ENCODE results near the gene NRCAM. TPM values are rescaled to one million over a fixed set of nuclear protein-coding genes. Genes with fewer than 3 reads are reported as not detected.

Gene NRCAM
- total RNA-seq, 4 donors from 2014 or later = 0.85 to 4.1 (median 2.6) TPM

GRCh38 chr7:108292541-108292940 lies 163.7 kb downstream of the NRCAM start:
- no peak overlapping the region for H3K27ac ChIP-seq
- no peaks in the 10 kb centered on the region for H3K36me3 ChIP-seq
- no peaks in the 10 kb centered on the region for H3K27me3 ChIP-seq
- H3K4me1 ChIP-seq = no peaks in the 10 kb centered on the region
- DNase-seq = no peak
- TF ChIP-seq, protein P1, sequence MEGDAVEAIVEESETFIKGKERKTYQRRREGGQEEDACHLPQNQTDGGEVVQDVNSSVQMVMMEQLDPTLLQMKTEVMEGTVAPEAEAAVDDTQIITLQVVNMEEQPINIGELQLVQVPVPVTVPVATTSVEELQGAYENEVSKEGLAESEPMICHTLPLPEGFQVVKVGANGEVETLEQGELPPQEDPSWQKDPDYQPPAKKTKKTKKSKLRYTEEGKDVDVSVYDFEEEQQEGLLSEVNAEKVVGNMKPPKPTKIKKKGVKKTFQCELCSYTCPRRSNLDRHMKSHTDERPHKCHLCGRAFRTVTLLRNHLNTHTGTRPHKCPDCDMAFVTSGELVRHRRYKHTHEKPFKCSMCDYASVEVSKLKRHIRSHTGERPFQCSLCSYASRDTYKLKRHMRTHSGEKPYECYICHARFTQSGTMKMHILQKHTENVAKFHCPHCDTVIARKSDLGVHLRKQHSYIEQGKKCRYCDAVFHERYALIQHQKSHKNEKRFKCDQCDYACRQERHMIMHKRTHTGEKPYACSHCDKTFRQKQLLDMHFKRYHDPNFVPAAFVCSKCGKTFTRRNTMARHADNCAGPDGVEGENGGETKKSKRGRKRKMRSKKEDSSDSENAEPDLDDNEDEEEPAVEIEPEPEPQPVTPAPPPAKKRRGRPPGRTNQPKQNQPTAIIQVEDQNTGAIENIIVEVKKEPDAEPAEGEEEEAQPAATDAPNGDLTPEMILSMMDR (IDR thresholded peaks at IDR 0.05) = no peak
- TF ChIP-seq POLR2A (IDR thresholded peaks at IDR 0.05) = no peak
- H3K9me3 ChIP-seq = no peaks in the 10 kb centered on the region
- no peak overlapping the region for H3K4me3 ChIP-seq

- TF ChIP-seq, protein P1 (IDR thresholded peaks at IDR 0.05) = no peak
- TF ChIP-seq POLR2A (IDR thresholded peaks at IDR 0.05) = no peak
- no peaks in the 10 kb centered on the region for H3K9me3 ChIP-seq
These were observed 164.3 kb downstream of the NRCAM start for GRCh38 chr7:108291791-108292440.

GRCh38 chr7:108291152-108291508 lies 165.1 kb downstream of the NRCAM start:
- Histone ChIP-seq H3K4me3 (no peak overlapping the region), H3K4me1 (no peaks in the 10 kb centered on the region), H3K27me3 (no peaks in the 10 kb centered on the region), H3K9me3 (no peaks in the 10 kb centered on the region), H3K27ac (no peak overlapping the region), H3K36me3 (no peaks in the 10 kb centered on the region)
- no peak for TF ChIP-seq POLR2A (IDR thresholded peaks at IDR 0.05)
- TF ChIP-seq, protein P1 (IDR thresholded peaks at IDR 0.05) = no peak
- DNase-seq = no peak

More at GRCh38 chr7:108291791-108292440, 164.3 kb downstream of the NRCAM start:
- Histone ChIP-seq H3K4me1 (no peaks in the 10 kb centered on the region), H3K36me3 (no peaks in the 10 kb centered on the region), H3K4me3 (no peak overlapping the region), H3K27ac (no peak overlapping the region), H3K27me3 (no peaks in the 10 kb centered on the region)
- DNase-seq = no peak

- TF ChIP-seq, protein P1 (IDR thresholded peaks at IDR 0.05) = no peak
- no peak for TF ChIP-seq POLR2A (IDR thresholded peaks at IDR 0.05)
- no peak overlapping the region for H3K4me3 ChIP-seq
These were observed 165.6 kb downstream of the NRCAM start for GRCh38 chr7:108290459-108291151.

DNA sequence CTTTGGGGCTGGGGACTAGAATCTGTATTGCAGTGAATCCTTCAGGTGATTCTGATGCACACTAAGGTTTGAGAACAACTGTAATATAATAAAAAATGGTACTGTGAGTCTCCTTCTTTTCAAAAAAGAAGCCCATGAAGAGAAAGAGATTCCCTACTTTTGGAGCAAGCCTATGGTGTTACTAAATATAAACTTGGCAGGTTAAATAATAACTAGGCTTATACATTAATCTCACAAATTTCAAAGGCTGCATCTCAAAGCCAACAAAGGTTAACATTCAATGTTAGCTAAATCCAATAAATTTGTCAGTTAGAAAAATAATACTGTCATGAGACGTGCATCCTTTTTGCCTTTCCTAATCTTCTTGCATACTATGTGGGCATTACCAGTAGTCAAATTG lies 166.4 kb downstream of the NRCAM start:
- no peaks in the 10 kb centered on the region for H3K9me3 ChIP-seq
- no peaks in the 10 kb centered on the region for H3K36me3 ChIP-seq
- TF ChIP-seq, protein P1 (IDR thresholded peaks at IDR 0.05) = no peak
- TF ChIP-seq POLR2A (IDR thresholded peaks at IDR 0.05) = no peak
- H3K27ac ChIP-seq = no peak overlapping the region
- no peaks in the 10 kb centered on the region for H3K4me1 ChIP-seq
- no peak for DNase-seq
- no peak overlapping the region for H3K4me3 ChIP-seq
- no peaks in the 10 kb centered on the region for H3K27me3 ChIP-seq

More at GRCh38 chr7:108290459-108291151, 165.6 kb downstream of the NRCAM start:
- H3K36me3 ChIP-seq = no peaks in the 10 kb centered on the region
- H3K4me1 ChIP-seq = no peaks in the 10 kb centered on the region
- no peaks in the 10 kb centered on the region for H3K9me3 ChIP-seq
- no peaks in the 10 kb centered on the region for H3K27me3 ChIP-seq
- H3K27ac ChIP-seq = no peak overlapping the region
- DNase-seq = no peak
